A549 treated with CORT108297 at 1 μM for 4 hours (cell line): Measurements from ENCODE around the gene KRTAP20-3. TPM values are rescaled to one million over a fixed set of nuclear protein-coding genes. Genes with fewer than 3 reads are reported as not detected.

Experiments used
- total RNA-seq: library from RNA; stranded (reverse); fragments of 200-300 nt; extraction: Qiagen RNA extraction; gene quantifications from 5 replicates; pipeline ENCODE4 v1.2.3, GENCODE V29; 2022

KRTAP20-3 gene
- not detected in 5 replicates for total RNA-seq

DNA sequence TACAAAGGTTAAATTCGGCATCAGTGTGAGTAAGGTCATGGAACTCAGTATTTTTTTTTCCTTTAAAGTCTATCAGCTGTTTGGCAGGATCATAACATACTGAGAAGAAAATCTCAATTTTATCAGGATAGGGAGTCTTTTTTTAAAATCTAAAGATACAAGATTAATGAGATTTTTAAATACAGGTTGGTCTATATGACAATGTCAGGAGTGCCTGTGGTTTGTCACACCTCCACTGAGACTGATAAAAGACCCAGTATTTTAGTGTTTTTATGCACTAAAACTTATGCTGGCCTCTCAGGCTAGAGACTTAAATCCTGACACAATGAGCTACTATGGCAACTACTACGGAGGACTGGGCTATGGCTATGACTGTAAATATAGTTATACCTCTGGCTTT, at the start of gene KRTAP20-3:
Gene KRTAP20-3, plus strand, starts transcription at position 301 of the 400 bp plus-strand sequence.

DNA sequence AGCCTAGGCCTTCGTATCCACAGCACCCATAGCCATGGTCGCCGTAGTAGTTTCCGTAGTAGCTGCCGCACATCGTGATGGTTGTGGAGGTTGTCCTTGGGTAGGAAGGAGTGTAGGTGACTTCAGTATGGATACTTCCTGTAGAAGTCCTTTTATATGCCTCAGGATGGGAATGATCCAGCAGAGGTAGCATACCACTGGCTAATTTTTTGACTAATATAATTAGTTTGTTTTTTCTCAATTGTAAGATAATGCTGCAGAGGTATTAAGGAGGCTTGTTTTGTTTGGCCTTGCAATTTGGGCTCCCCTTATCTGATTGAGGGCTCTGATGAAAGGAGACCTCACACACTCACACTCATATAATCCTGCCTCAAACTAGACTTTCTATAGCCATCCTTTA, 43.9 kb upstream of the KRTAP20-3 start, which contains the start of gene KRTAP6-2:
Gene KRTAP6-2, minus strand, starts transcription at position 101 of the 400 bp plus-strand sequence. Its CDS starts 28 bp downstream, at position 73.

GRCh38 chr21:30600787-30601186, 41.9 kb upstream of the KRTAP20-3 start, which contains the start of gene KRTAP22-1:
TSS of gene KRTAP22-1 (plus strand) at chr21:30601087.

DNA sequence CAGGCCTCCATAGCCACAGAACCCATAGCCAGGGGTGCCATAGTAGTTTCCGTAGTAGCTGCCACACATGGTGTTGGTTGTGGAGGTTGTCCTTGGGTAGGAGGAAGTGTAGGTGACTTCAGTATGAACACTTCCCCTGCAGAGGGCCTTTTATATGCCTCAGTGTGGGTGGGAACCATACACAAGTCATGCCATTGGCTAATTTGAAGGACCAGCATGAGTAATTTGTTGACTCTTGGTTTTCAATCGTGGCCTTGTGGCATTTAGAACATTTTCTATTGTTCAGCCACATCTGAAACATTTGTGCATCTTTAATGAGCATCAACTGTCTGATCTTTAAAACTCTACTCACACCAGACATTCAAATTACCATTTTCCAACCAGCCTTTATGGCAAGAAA, 28.8 kb upstream of the KRTAP20-3 start, which contains the start of gene KRTAP6-1:
Gene KRTAP6-1, minus strand, starts transcription at position 95 of the 400 bp plus-strand sequence. Its CDS starts 26 bp downstream, at position 69.

GRCh38 chr21:30616125-30616524, 26.5 kb upstream of the KRTAP20-3 start, which contains the start of gene KRTAP20-1:
TSS of gene KRTAP20-1 (plus strand) at chr21:30616425. CDS start at chr21:30616455, 30 bp downstream.

GRCh38 chr21:30620522-30620921, 22.1 kb upstream of the KRTAP20-3 start, which contains the start of gene KRTAP20-4:
TSS of gene KRTAP20-4 (plus strand) at chr21:30620627.

DNA sequence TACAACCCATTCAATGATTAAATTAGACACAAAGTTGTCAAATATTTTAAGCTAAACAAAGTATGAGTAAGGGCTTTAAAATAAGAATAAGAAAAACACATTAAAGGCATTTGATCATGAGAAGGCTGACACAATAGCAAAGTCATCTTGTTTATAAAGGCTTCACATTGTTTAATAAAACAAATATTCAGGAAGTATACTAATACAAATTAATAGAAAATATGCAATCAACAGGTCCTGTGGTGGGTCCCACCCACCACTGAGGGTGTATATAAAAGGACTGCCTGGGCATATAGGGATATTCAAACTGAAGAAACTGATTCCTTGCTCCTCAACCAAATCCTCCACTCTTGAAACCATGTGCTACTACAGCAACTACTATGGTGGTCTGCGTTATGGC, 7.8 kb upstream of the KRTAP20-3 start, which contains the start of gene KRTAP20-2:
Gene KRTAP20-2, plus strand, starts transcription at position 301 of the 400 bp plus-strand sequence. Its CDS starts 58 bp downstream, at position 359.

Other genes starting within 250 kb of the KRTAP20-3 start
- not detected in 5 replicates for gene KRTAP13-1, start 246.8 kb upstream of the KRTAP20-3 start, total RNA-seq
- gene KRTAP13-3, start 216.9 kb upstream of the KRTAP20-3 start, total RNA-seq = not detected in 5 replicates
- gene KRTAP13-4, start 212.6 kb upstream of the KRTAP20-3 start, total RNA-seq = not detected in 5 replicates
- not detected in 5 replicates for gene KRTAP15-1, start 202.6 kb upstream of the KRTAP20-3 start, total RNA-seq
- not detected in 5 replicates for gene KRTAP19-1, start 162.5 kb upstream of the KRTAP20-3 start, total RNA-seq
- not detected in 5 replicates for gene KRTAP19-2, start 155.4 kb upstream of the KRTAP20-3 start, total RNA-seq
- not detected in 5 replicates for gene KRTAP19-3, start 150.9 kb upstream of the KRTAP20-3 start, total RNA-seq
- gene KRTAP19-4, start 145.7 kb upstream of the KRTAP20-3 start, total RNA-seq = not detected in 5 replicates
- gene KRTAP19-5, start 140.7 kb upstream of the KRTAP20-3 start, total RNA-seq = not detected in 5 replicates
- gene KRTAP19-6, start 101.0 kb upstream of the KRTAP20-3 start, total RNA-seq = not detected in 5 replicates
- not detected in 5 replicates for gene KRTAP19-7, start 81.5 kb upstream of the KRTAP20-3 start, total RNA-seq
- not detected in 5 replicates for gene KRTAP22-2, start 52.5 kb upstream of the KRTAP20-3 start, total RNA-seq
- gene KRTAP6-3, start 50.4 kb upstream of the KRTAP20-3 start, total RNA-seq = not detected in 5 replicates
- gene KRTAP6-2, start 44.0 kb upstream of the KRTAP20-3 start, total RNA-seq = not detected in 5 replicates
- not detected in 5 replicates for gene KRTAP22-1, start 41.8 kb upstream of the KRTAP20-3 start, total RNA-seq
- not detected in 5 replicates for gene KRTAP6-1, start 28.9 kb upstream of the KRTAP20-3 start, total RNA-seq
- not detected in 5 replicates for gene KRTAP20-1, start 26.4 kb upstream of the KRTAP20-3 start, total RNA-seq
- not detected in 5 replicates for gene KRTAP20-4, start 22.2 kb upstream of the KRTAP20-3 start, total RNA-seq
- gene KRTAP20-2, start 7.7 kb upstream of the KRTAP20-3 start, total RNA-seq = not detected in 5 replicates
- not detected in 5 replicates for gene KRTAP21-3, start 75.9 kb downstream of the KRTAP20-3 start, total RNA-seq
- not detected in 5 replicates for gene KRTAP21-2, start 104.4 kb downstream of the KRTAP20-3 start, total RNA-seq
- gene KRTAP21-1, start 112.6 kb downstream of the KRTAP20-3 start, total RNA-seq = not detected in 5 replicates
- not detected in 5 replicates for gene KRTAP8-1, start 170.4 kb downstream of the KRTAP20-3 start, total RNA-seq
- gene KRTAP7-1, start 186.9 kb downstream of the KRTAP20-3 start, total RNA-seq = not detected in 5 replicates
- gene KRTAP11-1, start 238.7 kb downstream of the KRTAP20-3 start, total RNA-seq = not detected in 5 replicates